IMR-90 (cell line): ENCODE measurements around the gene NMNAT3. TPM values are rescaled to one million over a fixed set of nuclear protein-coding genes. Genes with fewer than 3 reads are reported as not detected.

ENCODE experiments used
- ATAC-seq: fragments of 200-7000 bp; cut with Tn5 transposase; 2 replicates; pipeline ENCODE4 v1.9.1; 2020; ENCODE audit warnings: low read depth, mild to moderate bottlenecking, moderate library complexity
- BruUV-seq: library from RNA; stranded (reverse); fragments of 400-500 nt; replicated peaks from 2 replicates; lab custom pipeline; 2021; lab: Mats Ljungman, UMichigan
- CTCF ChIA-PET: fragments of 300-600 bp; formaldehyde crosslinking; extraction: SDS; loops from one replicate; lab custom pipeline; 2021; ENCODE audit warnings: antibody characterized with exemption; lab: Yijun Ruan, JAX
- POLR2A ChIA-PET: fragments of 300-600 bp; sonication (Branson Sonifier 250); formaldehyde crosslinking; loops from one replicate; lab custom pipeline; 2022; ENCODE audit warnings: antibody characterized with exemption; ENCODE audit not compliant: unreplicated experiment; lab: Charles Lee
- DNase-seq: peaks from one replicate; pipeline ENCODE4 v3.0.0; 2013
- H2AFZ ChIP-seq: replicated peaks from 2 replicates; pipeline ENCODE3; 2013; ENCODE audit warnings: low read length, mild to moderate bottlenecking; ENCODE audit not compliant: poor library complexity
- H2AK5ac ChIP-seq: 2 replicates; pipeline ENCODE4 v1.6.1; 2013; ENCODE audit warnings: low read depth, low read length, inconsistent platforms
- H2AK9ac ChIP-seq: replicated peaks from 2 replicates; pipeline ENCODE3; 2013; ENCODE audit warnings: mild to moderate bottlenecking, low read depth, low read length, moderate library complexity; ENCODE audit not compliant: poor library complexity
- H2BK120ac ChIP-seq: 2 replicates; pipeline ENCODE4 v1.6.1; 2013; ENCODE audit warnings: low read depth, low read length, inconsistent platforms
- H2BK15ac ChIP-seq: 3 replicates; pipeline ENCODE4 v1.6.1; 2013; ENCODE audit warnings: low read depth, low read length, inconsistent platforms
- H2BK20ac ChIP-seq: 2 replicates; pipeline ENCODE4 v1.6.1; 2013; ENCODE audit warnings: low read depth, mild to moderate bottlenecking, inconsistent platforms, low read length, moderate library complexity
- H2BK5ac ChIP-seq: 2 replicates; pipeline ENCODE4 v1.6.1; 2013; ENCODE audit warnings: mild to moderate bottlenecking, low read depth, low read length, inconsistent platforms; ENCODE audit not compliant: poor library complexity, severe bottlenecking
- H3K14ac ChIP-seq: replicated peaks from 2 replicates; pipeline ENCODE4 v1.6.1; 2013; ENCODE audit warnings: low read depth, low read length, inconsistent platforms
- H3K18ac ChIP-seq: 2 replicates; pipeline ENCODE4 v1.6.1; 2013; ENCODE audit warnings: low read depth, low read length, control low read depth
- H3K23ac ChIP-seq: 2 replicates; pipeline ENCODE4 v1.6.1; 2013; ENCODE audit warnings: low read depth, low read length, inconsistent platforms
- H3K27ac ChIP-seq: 2 replicates; pipeline ENCODE4 v1.5.1; 2013; ENCODE audit warnings: mild to moderate bottlenecking, control low read depth, low read length; ENCODE audit not compliant: insufficient read depth
- H3K27me3 ChIP-seq: 2 replicates; pipeline ENCODE4 v1.6.1; 2013; ENCODE audit warnings: low read length; ENCODE audit not compliant: control insufficient read depth, insufficient read depth
- H3K36me3 ChIP-seq: 2 replicates; pipeline ENCODE4 v1.6.1; 2013; ENCODE audit warnings: low read length, mixed read lengths; ENCODE audit not compliant: control insufficient read depth, insufficient read depth
- H3K4ac ChIP-seq: 2 replicates; pipeline ENCODE4 v1.6.1; 2013; ENCODE audit warnings: low read depth, low read length, inconsistent platforms
- H3K4me1 ChIP-seq: 2 replicates; pipeline ENCODE4 v1.6.1; 2013; ENCODE audit warnings: low read length, mixed read lengths; ENCODE audit not compliant: control insufficient read depth, insufficient read depth
- H3K4me2 ChIP-seq: 2 replicates; pipeline ENCODE4 v1.6.1; 2013; ENCODE audit warnings: low read depth, mild to moderate bottlenecking, control low read depth, low read length, moderate library complexity
- H3K4me3 ChIP-seq: 2 replicates; pipeline ENCODE4 v1.5.1; 2013; ENCODE audit warnings: low read depth, mild to moderate bottlenecking, control low read depth, low read length, moderate library complexity; ENCODE audit not compliant: insufficient read depth
- H3K56ac ChIP-seq: 2 replicates; pipeline ENCODE4 v1.6.1; 2013; ENCODE audit warnings: low read length, inconsistent platforms; ENCODE audit not compliant: insufficient read depth; ENCODE audit errors: extremely low read depth
- H3K79me1 ChIP-seq, 2 experiments: 2 replicates each; pipeline ENCODE4 v1.6.1; 2013; ENCODE audit warnings: low read length in 2 of 2, inconsistent platforms in 1 of 2, low read depth in 1 of 2
- H3K9ac ChIP-seq: 2 replicates; pipeline ENCODE4 v1.6.1; 2013; ENCODE audit warnings: low read depth, low read length, control low read depth
- H3K9me1 ChIP-seq: 2 replicates; pipeline ENCODE4 v1.6.1; 2013; ENCODE audit warnings: low read length, inconsistent platforms; ENCODE audit not compliant: insufficient read depth
- H3K9me3 ChIP-seq: 2 replicates; pipeline ENCODE4 v1.6.1; 2013; ENCODE audit warnings: low read length; ENCODE audit not compliant: control insufficient read depth, insufficient read depth
- H4K20me1 ChIP-seq: 2 replicates; pipeline ENCODE4 v1.6.1; 2013; ENCODE audit warnings: low read length, inconsistent platforms; ENCODE audit not compliant: insufficient read depth
- H4K5ac ChIP-seq: 2 replicates; pipeline ENCODE4 v1.6.1; 2013; ENCODE audit warnings: mild to moderate bottlenecking, low read depth, low read length, control low read depth
- H4K8ac ChIP-seq, 2 experiments: 2 replicates each; pipeline ENCODE4 v1.6.1; 2013; ENCODE audit warnings: low read depth in 2 of 2, low read length in 2 of 2, control low read depth in 1 of 2, inconsistent platforms in 1 of 2
- H4K91ac ChIP-seq: 2 replicates; pipeline ENCODE4 v1.6.1; 2013; ENCODE audit warnings: low read depth, low read length, inconsistent platforms; ENCODE audit not compliant: insufficient read depth
- ELK1 ChIP-seq: fragments of 150-350 bp; IDR thresholded peaks from 2 replicates; pipeline ENCODE4 v1.6.1; 2016; ENCODE audit warnings: low read depth, mild to moderate bottlenecking, low read length, moderate library complexity, borderline replicate concordance
- WGBS, 2 experiments: methylation state at CpG; one replicate each; pipeline versions ENCODE4 v1.1.5 to v1.1.7; 2013; ENCODE audit warnings: missing lambda C conversion rate in 2 of 2; ENCODE audit not compliant: insufficient read length in 1 of 2; ENCODE audit errors: extremely low coverage in 2 of 2; 5-methylcytosine and 5-hydroxymethylcytosine counted together
- dilution Hi-C: fragments of 300-500 bp; cut with HindIII; formaldehyde crosslinking; loops from one replicate; pipeline ENCODE4 v1.14.3; 2018; ENCODE audit warnings: low sequenced_read_pairs; ENCODE audit not compliant: unreplicated experiment
- in situ Hi-C: fragments of 300-500 bp; cut with MboI; formaldehyde crosslinking; loops from 3 replicates; pipeline ENCODE4 v1.14.3; 2019; ENCODE audit warnings: low sequenced_read_pairs, inconsistent platforms, mixed read lengths
- intact Hi-C: fragments of 100-400 bp; cut with micrococcal nuclease; formaldehyde crosslinking; loops from 2 replicates; pipeline ENCODE4 v1.10.0; 2022
- polyA plus RNA-seq, 3 experiments: library from polyadenylated mRNA; depleted of rRNA; stranded (reverse); fragments of >200 nt; gene quantifications; 2 replicates each; pipeline ENCODE4 v1.2.3, GENCODE V29; 2012; ENCODE audit warnings: low replicate concordance in 1 of 3
- total RNA-seq: library from RNA; depleted of rRNA; stranded (reverse); fragments of >200 nt; gene quantifications from 2 replicates; pipeline ENCODE4 v1.2.3, GENCODE V29; 2012

NMNAT3 gene
- total and polyA plus RNA-seq, 2 of the 4 experiments (the other 2 are of a cell fraction): 0.12 to 0.36 TPM

GRCh38 chr3:139670196-139670595 lies 7.6 kb downstream of the NMNAT3 start:
- Histone ChIP-seq H3K14ac (no peak overlapping the region), H2BK120ac (no peak overlapping the region), H4K91ac (no peak overlapping the region), H4K8ac (no peak overlapping the region), H4K20me1 (no peaks in the 10 kb centered on the region), H3K23ac (no peak overlapping the region), H3K36me3 (no peaks in the 10 kb centered on the region), H2AK9ac (no peak overlapping the region), H2BK15ac (no peak overlapping the region), H2BK5ac (no peak overlapping the region), H3K18ac (no peak overlapping the region), H3K27me3 (no peaks in the 10 kb centered on the region), H3K79me1 (no peaks in the 10 kb centered on the region), H2AK5ac (no peak overlapping the region), H3K4me3 (no peak overlapping the region), H3K4ac (no peak overlapping the region), H3K27ac (no peak overlapping the region), H3K4me2 (no peak overlapping the region), H4K5ac (no peak overlapping the region), H2AFZ (no peak overlapping the region), H3K4me1 (no peaks in the 10 kb centered on the region), H2BK20ac (no peak overlapping the region), H3K9me1 (no peaks in the 10 kb centered on the region), H3K9me3 (no peaks in the 10 kb centered on the region), H3K56ac (no peak overlapping the region), H3K9ac (no peak overlapping the region)
- DNase-seq (no peak), ATAC-seq (no peak)
- in situ Hi-C loops: no loop called here
- ChIA-PET CTCF (no interaction called here), POLR2A (no interaction called here)
- 80% methylated on average over 1 of the region's 4 CpGs; no CpG with 5 or more reads in 1 of the 2 experiments for WGBS, 2 experiments
- dilution Hi-C loops: no loop called here
- BruUV-seq: no TSS peak
- TF ChIP-seq ELK1: no peak
- intact Hi-C loops: no loop called here
